Measurements from ENCODE around the gene XPR1.
A peak's percentile ranks its signal among the peaks of the same experiment; 100 is the strongest.
"Not testable (repeated sequence)": the region's sequence is repeated elsewhere in the genome, so short reads cannot be mapped to it uniquely, and the experiment has no call there.

XPR1 gene

GRCh38 chr1:180724055-180724454, 92.2 kb downstream of the XPR1 start:
- no peak for DNase-seq

DNA sequence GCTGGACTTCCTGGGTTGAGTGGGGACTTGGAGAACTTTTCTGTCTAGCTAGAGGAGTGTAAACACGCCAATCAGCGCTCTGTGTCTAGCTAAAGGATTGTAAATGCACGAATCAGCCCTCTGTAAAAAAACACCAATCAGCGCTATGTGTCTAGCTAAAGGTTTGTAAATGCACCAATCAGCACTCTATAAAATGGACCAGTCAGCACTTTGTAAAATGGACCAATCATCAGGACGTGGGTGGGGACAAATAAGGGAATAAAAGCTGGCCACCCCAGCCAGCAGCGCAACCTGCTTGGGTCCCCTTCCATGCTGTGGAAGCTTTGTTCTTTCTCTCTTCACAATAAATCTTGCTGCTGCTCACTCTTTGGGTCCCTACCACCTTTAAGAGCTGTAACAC, 94.2 kb downstream of the XPR1 start:
- not testable (repeated sequence) for DNase-seq

DNA sequence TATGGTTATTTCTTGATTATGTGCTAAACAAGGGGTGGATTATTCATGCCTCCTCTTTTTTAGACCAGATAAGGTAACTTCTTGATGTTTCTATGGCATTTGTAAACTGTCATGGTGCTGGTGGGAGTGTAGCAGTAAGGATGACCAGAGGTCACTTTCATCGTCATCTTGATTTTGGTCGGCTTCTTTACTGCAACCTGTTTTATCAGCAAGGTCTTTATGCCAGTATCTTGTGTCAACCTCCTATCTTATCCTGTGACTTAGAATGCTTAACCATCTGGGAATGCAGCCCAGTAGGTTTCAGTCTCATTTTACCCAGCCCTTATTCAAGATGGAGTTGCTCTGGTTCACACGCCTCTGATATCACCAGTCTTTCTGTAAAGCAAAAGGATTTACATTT, 95.9 kb downstream of the XPR1 start:
- not testable (repeated sequence) for DNase-seq

GRCh38 chr1:180728472-180729106, 96.8 kb downstream of the XPR1 start:
- DNase-seq: no peak

DNA sequence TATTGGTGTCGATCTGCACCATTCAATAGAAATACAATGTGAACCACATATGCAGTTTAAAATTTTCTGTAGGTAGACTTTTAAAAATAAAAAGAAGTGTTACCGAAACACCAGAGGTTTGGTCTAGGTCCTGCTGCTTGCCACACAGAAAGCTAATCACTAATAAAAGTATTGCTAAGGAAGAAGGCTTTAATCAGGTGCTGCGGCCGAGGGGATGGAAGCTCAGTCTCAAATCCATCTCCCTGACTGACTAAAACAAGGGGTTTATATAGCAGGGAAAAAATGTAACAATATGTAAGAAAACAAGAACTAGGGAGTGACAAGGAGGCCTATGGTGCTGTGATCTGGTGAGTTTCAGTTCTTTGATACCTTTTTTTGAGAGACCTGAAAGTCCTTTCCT, 99.3 kb downstream of the XPR1 start:
- DNase-seq: no peak

GRCh38 chr1:180732866-180733265, 101.0 kb downstream of the XPR1 start:
- DNase-seq: no peak

GRCh38 chr1:180734366-180734765, 102.5 kb downstream of the XPR1 start:
- DNase-seq: no peak

GRCh38 chr1:180742663-180743062, 110.8 kb downstream of the XPR1 start:
- DNase-seq: no peak

DNA sequence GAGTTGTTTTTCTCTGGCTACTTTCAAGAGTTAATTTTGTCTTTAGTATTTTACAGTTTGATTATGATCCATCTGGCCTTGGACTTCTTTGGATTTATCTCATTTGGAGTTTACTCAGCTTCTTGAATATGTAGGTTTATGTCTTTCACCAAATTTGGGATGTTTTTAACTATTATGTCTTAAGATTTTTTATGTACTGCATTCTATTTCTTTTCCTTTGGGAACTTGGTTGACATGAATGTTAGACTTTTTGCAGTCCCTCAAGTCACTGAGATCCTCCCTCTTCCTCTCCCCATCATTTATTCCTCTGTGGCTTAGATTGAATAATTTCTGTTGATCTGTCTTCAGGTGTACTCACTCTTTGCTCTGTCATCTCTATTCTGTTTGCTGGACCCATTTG, 112.0 kb downstream of the XPR1 start:
- no peak for DNase-seq

DNA sequence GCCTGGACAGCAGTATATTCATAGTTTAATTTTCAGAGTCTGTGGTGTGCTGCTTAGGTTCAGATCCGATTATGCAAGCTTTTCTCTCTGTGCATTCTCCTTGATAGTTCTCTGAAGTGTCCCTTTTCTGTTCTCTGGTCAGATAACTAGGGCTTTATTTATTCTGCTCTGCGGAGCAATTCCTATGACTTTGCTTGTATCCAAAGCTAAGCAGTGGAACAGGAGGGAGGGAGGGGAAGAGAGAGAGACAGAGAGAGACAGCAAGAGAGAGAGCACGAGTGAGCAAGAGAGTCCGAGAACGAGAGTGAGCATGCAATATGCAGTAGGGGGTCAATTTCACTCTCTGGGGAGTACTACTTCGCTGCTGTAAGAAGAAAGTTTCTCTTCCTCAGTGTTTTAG, 113.3 kb downstream of the XPR1 start:
- no peak for DNase-seq

DNA sequence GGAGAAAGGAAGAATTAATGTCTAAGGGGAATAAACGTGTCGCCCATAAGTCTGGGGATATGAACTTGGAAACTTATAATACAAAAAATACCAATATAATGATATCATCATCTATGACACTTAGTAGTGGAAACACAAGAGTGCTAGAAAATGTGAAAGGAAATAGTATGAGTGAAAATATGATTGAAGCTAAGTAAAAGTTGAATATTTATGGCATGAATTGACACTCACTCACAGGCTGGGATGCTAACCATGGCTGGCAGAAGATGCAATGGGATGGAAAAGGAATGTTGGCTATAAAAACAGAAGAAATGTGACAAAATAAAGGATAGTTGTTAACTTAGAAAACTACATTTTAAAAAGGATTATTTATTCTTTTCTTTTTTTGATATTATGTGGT, 120.1 kb downstream of the XPR1 start:
- no peak for DNase-seq

DNA sequence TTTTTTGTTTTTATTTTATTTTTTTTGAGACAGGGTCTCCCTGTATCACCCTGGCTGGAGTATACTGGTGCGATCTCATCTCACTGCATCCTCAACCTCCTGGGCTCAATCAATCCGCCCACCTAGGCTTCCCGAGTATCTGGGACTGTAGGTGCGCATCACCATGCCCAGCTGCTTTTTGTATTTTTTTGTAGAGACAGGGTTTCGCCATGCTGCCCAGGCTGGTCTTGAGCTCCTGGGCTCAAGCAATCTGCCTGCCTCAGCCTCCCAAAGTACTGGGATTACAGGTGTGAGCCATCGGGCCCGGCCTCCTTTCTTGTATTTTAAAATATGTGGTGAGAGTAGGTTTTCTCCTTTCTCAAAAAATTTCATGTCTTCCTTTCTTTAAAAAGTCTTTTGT, 122.6 kb downstream of the XPR1 start:
- no peak for DNase-seq

GRCh38 chr1:180757657-180758056, 125.8 kb downstream of the XPR1 start:
- no peak for DNase-seq

GRCh38 chr1:180762796-180763195, 131.0 kb downstream of the XPR1 start:
- DNase-seq: no peak

- no peak for DNase-seq
Observed at GRCh38 chr1:180765151-180765550, 133.3 kb downstream of the XPR1 start.

- DNase-seq: no peak
Observed at GRCh38 chr1:180769889-180770288, 138.1 kb downstream of the XPR1 start.

GRCh38 chr1:180773210-180773865, 141.5 kb downstream of the XPR1 start:
- DNase-seq: no peak

GRCh38 chr1:180775801-180776200, 144.0 kb downstream of the XPR1 start:
- no peak for DNase-seq

DNA sequence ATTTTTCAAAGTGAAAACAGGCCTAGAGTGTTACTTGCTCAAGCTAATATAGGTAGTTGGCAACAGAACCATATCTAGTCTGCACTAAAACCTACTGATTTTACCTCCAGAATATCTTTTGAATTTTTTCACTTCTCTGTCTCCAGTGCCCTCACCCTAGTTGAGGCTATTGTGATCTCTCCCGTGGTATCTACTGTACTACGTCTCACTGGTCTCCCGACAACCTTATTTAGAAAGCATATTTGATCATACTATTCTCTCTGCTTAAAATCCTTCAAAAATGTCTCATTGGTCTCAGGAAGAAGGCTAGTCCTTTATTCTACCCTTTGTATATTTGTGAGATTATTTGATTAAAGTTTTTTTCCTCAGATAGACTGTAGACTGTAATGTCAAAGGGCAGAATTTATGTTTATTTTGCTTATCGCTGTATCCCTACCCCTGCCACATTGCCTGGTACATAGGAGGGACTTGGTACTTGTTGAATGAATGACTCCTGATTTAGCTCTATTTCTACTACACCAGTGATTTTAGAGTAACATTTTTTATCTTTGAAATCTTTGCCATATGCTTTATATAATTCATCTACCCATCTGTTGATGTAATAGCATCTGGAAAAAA, 145.4 kb downstream of the XPR1 start:
- DNase-seq: no peak

DNA sequence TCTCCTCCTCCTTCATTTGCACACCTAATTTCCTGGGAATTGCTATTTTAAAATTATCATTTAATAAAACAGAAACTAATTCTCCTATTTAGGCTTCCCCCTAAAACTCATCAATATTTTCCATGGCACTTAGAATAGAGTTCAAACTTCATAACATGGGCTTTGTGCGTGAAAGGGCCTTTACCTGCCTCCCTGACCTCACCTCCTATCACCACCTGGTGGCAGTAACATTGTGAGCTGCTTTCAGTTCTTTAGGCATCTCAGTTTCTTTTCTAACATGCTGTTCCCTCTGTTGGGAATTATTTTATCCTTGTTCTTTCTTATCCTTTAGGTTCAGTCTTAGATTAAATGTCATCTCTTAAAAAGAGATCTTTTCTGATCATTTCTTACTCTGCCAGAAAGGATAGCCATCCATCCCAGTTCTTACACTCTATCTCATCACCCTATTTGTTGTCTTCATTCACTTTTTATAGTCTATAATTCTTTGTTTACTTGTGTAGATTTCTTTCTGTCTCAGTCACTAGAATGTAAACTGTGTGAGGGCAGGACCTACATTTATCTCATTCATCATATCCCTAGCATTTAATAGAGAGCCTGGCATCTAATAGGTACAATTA, 147.1 kb downstream of the XPR1 start:
- DNase-seq: peak; percentile 21

DNA sequence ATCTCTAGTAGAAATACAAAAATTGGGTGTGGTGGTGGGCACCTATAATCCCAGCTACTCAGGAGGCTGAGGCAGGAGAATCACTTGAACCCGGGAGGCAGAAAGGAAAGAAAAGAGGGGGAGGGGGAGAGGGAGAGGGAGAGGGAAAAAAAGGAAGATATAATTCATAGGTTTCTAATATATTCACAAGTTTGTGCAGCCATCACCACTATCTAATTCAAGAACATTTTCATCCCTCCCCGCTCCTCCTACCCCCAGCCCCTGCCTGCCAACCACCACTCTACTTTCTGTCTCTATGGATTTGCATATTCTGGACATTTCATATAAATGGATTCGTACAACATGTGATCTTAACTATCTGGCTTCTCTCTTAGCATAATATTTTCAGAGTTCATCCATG, 147.8 kb downstream of the XPR1 start:
- no peak for DNase-seq

GRCh38 chr1:180781718-180782117, 149.9 kb downstream of the XPR1 start:
- DNase-seq: no peak

DNA sequence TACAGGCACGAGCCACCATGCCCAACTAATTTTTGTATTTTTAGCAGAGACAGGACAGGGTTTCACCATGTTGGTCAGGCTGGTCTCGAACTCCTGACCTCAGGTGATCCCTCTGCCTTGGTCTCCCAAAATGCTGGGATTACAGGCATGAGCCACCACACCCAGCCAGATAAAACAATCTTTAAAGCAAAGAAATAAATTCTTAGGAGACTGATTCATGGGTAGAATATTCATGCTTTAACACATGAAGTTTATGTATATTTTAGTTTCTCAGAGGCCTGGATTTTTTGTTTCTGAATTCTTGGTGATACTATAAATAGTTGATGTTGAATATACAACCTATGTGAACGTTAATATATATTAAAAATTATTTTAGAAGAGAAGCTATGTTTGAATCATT, 153.5 kb downstream of the XPR1 start:
- DNase-seq: no peak

DNA sequence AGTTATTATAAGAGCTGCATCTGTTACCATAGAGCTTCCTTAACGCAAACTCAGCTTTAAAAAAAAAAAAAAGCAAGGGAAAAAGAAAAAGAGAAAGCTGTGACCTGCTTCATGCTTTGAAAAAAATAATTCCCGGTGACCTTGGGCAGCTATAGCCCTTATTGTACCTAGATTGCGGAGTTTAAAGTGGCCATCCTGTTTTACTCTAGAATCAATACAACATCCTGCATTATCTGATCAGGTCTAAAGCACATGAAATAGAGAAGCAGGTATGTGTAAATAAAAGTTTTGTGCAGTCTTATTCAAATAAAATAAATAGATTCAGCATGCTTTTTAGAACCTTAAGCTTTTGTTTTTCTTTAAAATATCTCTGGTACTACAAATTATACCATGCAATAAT, 154.1 kb downstream of the XPR1 start:
- no peak for DNase-seq

Measured in NCI-H1694 treated with DMSO at 0.1 percent for 48 hours (cell line).